Chondrocyte (in vitro differentiated cells): ENCODE measurements around the gene CACNB4. TPM values are rescaled to one million over a fixed set of nuclear protein-coding genes. Genes with fewer than 3 reads are reported as not detected.

Experiments
- DNase-seq: peaks from one replicate; pipeline ENCODE4 v3.0.0; 2021; ENCODE audit warnings: mixed read lengths, low spot score
- H3K27ac Mint-ChIP-seq: one replicate; pipeline ENCODE4 v1.8.0; 2021; ENCODE audit warnings: mild to moderate bottlenecking, moderate library complexity, mixed read lengths; ENCODE audit not compliant: unreplicated experiment
- H3K27me3 Mint-ChIP-seq: 2 replicates; pipeline ENCODE4 v1.8.0; 2021; ENCODE audit warnings: low read depth, mixed read lengths
- H3K36me3 Mint-ChIP-seq: 2 replicates; pipeline ENCODE4 v1.8.0; 2021; ENCODE audit warnings: low read depth, mixed read lengths
- H3K4me1 Mint-ChIP-seq: 2 replicates; pipeline ENCODE4 v1.8.0; 2021; ENCODE audit warnings: low read depth, mild to moderate bottlenecking, mixed read lengths
- H3K4me3 Mint-ChIP-seq: one replicate; pipeline ENCODE4 v1.8.0; 2021; ENCODE audit warnings: mild to moderate bottlenecking, moderate library complexity, mixed read lengths; ENCODE audit not compliant: unreplicated experiment
- H3K9me3 Mint-ChIP-seq: 2 replicates; pipeline ENCODE4 v1.8.0; 2021; ENCODE audit warnings: low read depth, mixed read lengths
- total RNA-seq: library from RNA; stranded (reverse); gene quantifications from 3 replicates; pipeline ENCODE4 v1.2.1, GENCODE V29; 2021
- TF ChIP-seq, protein P1 (sequence below): fragments of 200-600 bp; sonication (generic); IDR thresholded peaks from 2 replicates; pipeline ENCODE4 v1.5.0; 2021; ENCODE audit warnings: antibody characterized with exemption, mild to moderate bottlenecking, moderate library complexity

CACNB4 gene
- total RNA-seq, 1 donor from 2014 or later, result 2.1 TPM

- Mint-ChIP-seq H3K9me3 (peaks cover 4% of the 10 kb centered on the region), H3K27ac (peak overlapping the region; percentile 66), H3K4me3 (no peak overlapping the region), H3K27me3 (peaks cover 3% of the 10 kb centered on the region), H3K36me3 (peaks cover 2% of the 10 kb centered on the region), H3K4me1 (peaks cover 35% of the 10 kb centered on the region)
- TF ChIP-seq, protein P1, sequence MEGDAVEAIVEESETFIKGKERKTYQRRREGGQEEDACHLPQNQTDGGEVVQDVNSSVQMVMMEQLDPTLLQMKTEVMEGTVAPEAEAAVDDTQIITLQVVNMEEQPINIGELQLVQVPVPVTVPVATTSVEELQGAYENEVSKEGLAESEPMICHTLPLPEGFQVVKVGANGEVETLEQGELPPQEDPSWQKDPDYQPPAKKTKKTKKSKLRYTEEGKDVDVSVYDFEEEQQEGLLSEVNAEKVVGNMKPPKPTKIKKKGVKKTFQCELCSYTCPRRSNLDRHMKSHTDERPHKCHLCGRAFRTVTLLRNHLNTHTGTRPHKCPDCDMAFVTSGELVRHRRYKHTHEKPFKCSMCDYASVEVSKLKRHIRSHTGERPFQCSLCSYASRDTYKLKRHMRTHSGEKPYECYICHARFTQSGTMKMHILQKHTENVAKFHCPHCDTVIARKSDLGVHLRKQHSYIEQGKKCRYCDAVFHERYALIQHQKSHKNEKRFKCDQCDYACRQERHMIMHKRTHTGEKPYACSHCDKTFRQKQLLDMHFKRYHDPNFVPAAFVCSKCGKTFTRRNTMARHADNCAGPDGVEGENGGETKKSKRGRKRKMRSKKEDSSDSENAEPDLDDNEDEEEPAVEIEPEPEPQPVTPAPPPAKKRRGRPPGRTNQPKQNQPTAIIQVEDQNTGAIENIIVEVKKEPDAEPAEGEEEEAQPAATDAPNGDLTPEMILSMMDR, result no peak
- no peak for DNase-seq
Measured at GRCh38 chr2:151907286-151908203, 191.3 kb downstream of the CACNB4 start.

DNA sequence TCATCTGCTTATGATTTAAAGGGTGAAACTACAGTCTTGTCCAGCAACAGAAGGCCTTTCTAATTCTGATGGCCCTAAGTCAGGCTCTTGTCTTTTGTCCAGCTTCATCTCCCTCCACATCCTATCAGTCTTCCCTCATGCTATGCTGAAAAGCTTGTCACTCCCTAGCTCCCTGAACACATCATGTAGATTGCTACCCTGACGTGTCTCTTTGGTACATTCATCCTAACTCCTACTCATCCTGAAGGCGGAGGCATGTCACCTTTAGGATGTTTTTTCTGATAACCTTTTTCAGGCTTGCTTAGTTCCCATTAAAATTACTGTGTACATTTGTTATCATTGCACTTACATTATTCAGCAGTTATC lies 192.2 kb downstream of the CACNB4 start:
- no peak for DNase-seq
- Mint-ChIP-seq H3K36me3 (no peaks in the 10 kb centered on the region), H3K4me1 (peaks cover 35% of the 10 kb centered on the region), H3K27me3 (no peaks in the 10 kb centered on the region), H3K9me3 (peaks cover 4% of the 10 kb centered on the region), H3K27ac (no peak overlapping the region), H3K4me3 (no peak overlapping the region)
- TF ChIP-seq, protein P1, result no peak

- no peak for DNase-seq
- TF ChIP-seq, protein P1, result no peak
- peaks cover 4% of the 10 kb centered on the region for H3K9me3 Mint-ChIP-seq
- H3K27ac Mint-ChIP-seq, result peak overlapping the region; percentile 57
- no peak overlapping the region for H3K4me3 Mint-ChIP-seq
- H3K27me3 Mint-ChIP-seq, result no peaks in the 10 kb centered on the region
- no peaks in the 10 kb centered on the region for H3K36me3 Mint-ChIP-seq
- H3K4me1 Mint-ChIP-seq, result peaks cover 35% of the 10 kb centered on the region
Measured at GRCh38 chr2:151905963-151906632, 192.7 kb downstream of the CACNB4 start.

- H3K27me3 Mint-ChIP-seq, result no peaks in the 10 kb centered on the region
- no peak for DNase-seq
- peaks cover 35% of the 10 kb centered on the region for H3K4me1 Mint-ChIP-seq
- H3K27ac Mint-ChIP-seq, result no peak overlapping the region
- no peaks in the 10 kb centered on the region for H3K36me3 Mint-ChIP-seq
- no peak overlapping the region for H3K4me3 Mint-ChIP-seq
- no peaks in the 10 kb centered on the region for H3K9me3 Mint-ChIP-seq
- TF ChIP-seq, protein P1, result no peak
Measured at GRCh38 chr2:151904807-151905206, 194.0 kb downstream of the CACNB4 start.

DNA sequence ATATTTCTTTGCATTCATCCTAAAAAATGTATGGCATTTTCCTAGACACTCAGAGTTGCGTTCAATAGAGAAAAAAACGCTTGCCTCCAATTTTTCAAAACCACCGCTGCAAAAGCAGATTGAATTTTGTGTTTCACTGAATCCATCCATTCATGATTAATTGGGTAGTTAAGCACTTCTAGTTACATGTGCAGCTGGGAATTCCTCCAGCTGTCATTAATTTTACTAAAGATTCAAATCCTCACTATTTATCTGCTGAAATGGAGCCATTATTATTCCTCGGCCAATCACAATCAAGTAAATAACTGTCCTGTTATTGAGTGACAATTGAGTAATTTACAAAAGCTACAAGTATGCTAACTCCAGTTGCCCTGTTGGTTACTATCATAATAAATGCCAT lies 194.8 kb downstream of the CACNB4 start:
- TF ChIP-seq, protein P1, result no peak
- Mint-ChIP-seq H3K27me3 (no peaks in the 10 kb centered on the region), H3K27ac (no peak overlapping the region), H3K9me3 (no peaks in the 10 kb centered on the region), H3K4me3 (no peak overlapping the region), H3K36me3 (no peaks in the 10 kb centered on the region), H3K4me1 (peaks cover 35% of the 10 kb centered on the region)
- no peak for DNase-seq
